Measurements from ENCODE around the gene FGD5. TPM values are rescaled to one million over a fixed set of nuclear protein-coding genes. Genes with fewer than 3 reads are reported as not detected.

Gene FGD5
- total RNA-seq, 2 experiments from 2014 or later: 0.31 to 0.32 TPM

DNA sequence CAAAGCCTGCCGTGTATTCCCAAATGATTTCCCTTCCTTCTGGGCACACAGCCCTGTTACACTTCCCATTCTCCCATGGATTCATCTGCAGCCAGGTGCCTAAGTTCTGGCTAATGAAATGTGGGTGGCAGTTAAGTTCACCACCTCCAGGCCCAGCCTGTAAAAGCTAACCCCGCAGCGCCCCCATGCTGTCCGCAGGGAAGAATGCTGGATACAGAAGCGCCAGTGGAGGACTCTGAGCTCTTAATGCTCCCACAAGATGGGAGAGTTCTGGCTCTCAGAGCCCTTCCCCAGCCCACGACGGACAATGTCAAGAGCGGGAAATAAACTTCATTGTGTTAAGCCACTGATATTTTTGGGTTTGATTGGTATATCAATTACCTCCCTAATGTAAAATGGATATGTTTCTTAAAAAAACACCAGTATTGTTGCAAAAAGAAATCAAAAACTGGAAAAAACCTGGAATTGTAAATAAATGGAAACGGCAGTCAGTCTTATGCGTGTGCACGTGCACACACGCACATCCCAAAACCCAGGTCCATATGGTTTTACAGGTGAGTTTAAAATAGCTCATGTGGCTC, 37.7 kb upstream of the FGD5 start:
- POLR2A ChIA-PET: no interaction called here
- peak; percentile 58 for ATAC-seq

DNA sequence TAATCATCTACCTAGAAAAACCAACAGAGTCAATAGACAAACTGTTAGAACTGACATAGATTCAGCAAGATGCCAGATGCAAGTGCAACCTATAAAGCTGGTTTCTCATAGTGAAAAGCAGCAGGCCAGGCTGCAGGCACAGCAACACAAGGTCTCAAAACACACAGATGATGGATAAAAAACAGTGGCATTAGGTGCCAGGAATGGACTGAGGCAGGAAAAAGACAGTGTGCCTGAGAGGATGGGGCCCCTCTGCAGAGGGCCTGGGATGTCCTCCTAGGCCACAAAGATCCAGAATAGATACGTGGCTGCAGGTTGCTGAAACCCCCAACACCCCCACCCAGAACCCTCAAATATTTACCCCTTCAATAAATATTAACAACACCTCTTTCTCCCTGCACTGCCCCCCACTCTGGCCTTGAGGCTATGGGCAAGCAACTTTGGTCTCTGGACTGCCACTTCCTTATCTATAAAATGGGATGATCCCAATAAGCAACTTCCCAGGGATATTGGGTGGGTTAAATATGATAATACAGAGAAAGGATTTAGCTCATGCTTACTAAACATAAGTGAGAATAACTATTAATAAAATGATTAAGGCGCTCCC, 35.2 kb upstream of the FGD5 start:
- CTCF ChIA-PET: no interaction called here
- POLR2A ChIA-PET: no interaction called here
- no peak for ATAC-seq
- H3K9me3 Mint-ChIP-seq (ENCODE audit: insufficient read depth): peaks cover 8% of the 10 kb centered on the region
- no peaks in the 10 kb centered on the region for H3K36me3 Mint-ChIP-seq (ENCODE audit: low read depth)
- H3K27me3 Mint-ChIP-seq (ENCODE audit: low read depth): peaks cover 15% of the 10 kb centered on the region
- H3K4me1 Mint-ChIP-seq (ENCODE audit: low read depth): no peaks in the 10 kb centered on the region
- H3K27ac Mint-ChIP-seq: no peak overlapping the region
- DNase-seq: no peak
- no peak overlapping the region for H3K4me3 Mint-ChIP-seq

More for the DNA sequence above, 37.7 kb upstream of the FGD5 start:
- Mint-ChIP-seq H3K9me3 (ENCODE audit: insufficient read depth) (peaks cover 11% of the 10 kb centered on the region), H3K4me1 (ENCODE audit: low read depth) (no peaks in the 10 kb centered on the region), H3K27ac (no peak overlapping the region), H3K36me3 (ENCODE audit: low read depth) (no peaks in the 10 kb centered on the region), H3K27me3 (ENCODE audit: low read depth) (peaks cover 10% of the 10 kb centered on the region), H3K4me3 (no peak overlapping the region)
- DNase-seq: peak; percentile 54
- CTCF ChIA-PET: interaction anchor here (0.7 to 1.9 kb wide), 16 partner anchors 8 to 578 kb away, joined by 3 to 16 read pairs (median 4); partner anchors contain the start of gene C3orf20

DNA sequence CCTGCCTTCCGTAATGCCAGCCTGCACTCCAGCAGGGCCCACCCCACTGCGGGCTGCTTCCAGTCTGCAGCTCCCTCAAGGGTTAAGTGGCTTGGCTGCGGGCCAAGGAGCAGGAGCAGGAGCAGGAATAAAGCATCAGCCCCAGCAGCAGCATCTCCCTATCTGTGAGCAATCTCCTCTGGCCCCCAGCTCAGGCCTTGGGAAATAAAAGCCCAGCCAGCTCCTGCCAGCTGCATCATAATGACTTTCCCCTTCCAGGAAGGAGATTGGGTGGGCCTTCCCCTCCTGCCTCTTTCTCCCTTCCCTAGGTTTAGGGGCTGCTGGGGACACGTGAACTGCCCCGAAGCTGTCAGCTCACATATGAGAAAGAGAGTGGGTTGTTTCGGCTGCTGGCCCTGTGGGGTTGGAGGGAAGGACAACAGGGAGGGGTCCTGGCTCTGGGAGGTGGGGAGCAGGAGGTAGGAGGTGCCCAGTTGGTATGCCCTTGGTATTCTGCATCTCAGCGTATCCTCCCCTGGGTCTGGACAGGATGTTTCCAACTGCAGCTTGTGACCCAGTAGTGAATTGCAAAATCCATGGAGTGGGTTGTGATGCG, 34.6 kb upstream of the FGD5 start:
- POLR2A ChIA-PET: no interaction called here
- H3K36me3 Mint-ChIP-seq (ENCODE audit: low read depth): no peaks in the 10 kb centered on the region
- H3K9me3 Mint-ChIP-seq (ENCODE audit: insufficient read depth): peaks cover 2% of the 10 kb centered on the region
- no peak overlapping the region for H3K4me3 Mint-ChIP-seq
- DNase-seq (no peak), ATAC-seq (no peak)
- peaks cover 2% of the 10 kb centered on the region for H3K4me1 Mint-ChIP-seq (ENCODE audit: low read depth)
- H3K27me3 Mint-ChIP-seq (ENCODE audit: low read depth): peaks cover 12% of the 10 kb centered on the region
- H3K27ac Mint-ChIP-seq: no peak overlapping the region
- CTCF ChIA-PET: no interaction called here

DNA sequence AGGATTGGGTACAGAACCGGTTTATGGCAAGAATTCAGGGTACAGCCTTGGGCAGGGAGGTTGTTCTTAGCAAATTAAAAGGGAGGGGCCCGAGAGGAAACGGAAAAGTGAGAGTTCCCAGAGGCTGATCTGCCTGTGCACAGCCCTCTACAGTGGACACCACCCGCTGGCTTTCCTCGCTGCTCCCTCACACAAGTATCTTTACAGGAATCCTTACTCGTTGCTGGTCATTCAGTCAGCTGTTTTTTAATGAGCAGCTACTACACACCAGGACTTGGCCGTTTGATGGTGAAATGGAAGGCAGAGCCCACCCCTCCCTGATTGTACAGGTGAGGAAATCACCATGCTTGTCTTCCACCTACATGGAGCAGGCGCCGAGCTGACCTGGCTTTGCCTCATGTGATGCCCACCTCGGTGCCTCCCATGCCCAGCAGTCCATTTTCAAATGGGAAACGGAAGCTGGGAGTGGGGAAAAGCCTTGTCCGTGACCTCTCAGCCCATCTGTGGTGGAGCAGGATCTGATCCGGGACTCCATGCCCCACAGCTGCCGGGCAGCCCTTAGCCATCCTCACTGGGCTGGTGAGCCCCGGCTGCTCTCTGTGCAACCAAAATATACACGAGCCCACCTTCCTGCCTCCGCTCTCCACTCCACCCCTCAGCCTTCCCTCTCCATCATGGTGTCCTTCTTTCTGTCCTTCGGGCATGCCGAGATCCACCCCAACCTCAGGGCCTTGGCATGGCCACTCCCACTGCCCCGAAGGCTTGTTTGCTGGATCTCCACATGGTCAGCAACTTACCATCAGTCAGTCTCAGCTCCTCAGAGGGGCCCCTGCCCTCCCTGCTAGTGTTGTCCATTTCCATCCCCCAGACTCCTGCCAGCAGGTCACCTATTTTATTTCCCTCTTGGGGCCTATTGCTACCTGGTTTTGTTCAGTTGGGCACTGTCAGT, 33.3 kb upstream of the FGD5 start:
- CTCF ChIA-PET: no interaction called here

DNA sequence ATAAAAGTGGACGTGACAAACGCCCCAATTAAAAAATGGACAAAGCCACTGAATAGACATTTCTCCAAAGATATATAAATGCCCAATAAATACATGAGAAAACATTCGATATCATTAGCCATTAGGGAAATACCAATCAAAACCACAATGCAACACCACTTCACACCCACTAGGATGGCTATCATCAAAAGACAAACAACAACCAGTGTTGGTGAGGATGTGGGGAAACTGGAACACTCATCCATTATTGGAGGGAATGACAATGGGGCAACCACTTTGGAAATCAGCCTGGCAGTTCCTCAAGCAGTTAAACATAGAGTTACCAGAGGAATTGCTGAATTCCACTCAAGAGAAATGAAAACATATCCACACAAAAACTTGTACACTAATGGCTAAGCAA, 32.4 kb upstream of the FGD5 start:
- Mint-ChIP-seq H3K9me3 (ENCODE audit: insufficient read depth) (no peaks in the 10 kb centered on the region), H3K4me1 (ENCODE audit: low read depth) (peaks cover 2% of the 10 kb centered on the region), H3K27me3 (ENCODE audit: low read depth) (peaks cover 16% of the 10 kb centered on the region), H3K27ac (no peak overlapping the region), H3K36me3 (ENCODE audit: low read depth) (no peaks in the 10 kb centered on the region), H3K4me3 (no peak overlapping the region)
- ATAC-seq (no peak), DNase-seq (no peak)
- ChIA-PET CTCF (no interaction called here), POLR2A (no interaction called here)

More for the DNA sequence above, 33.3 kb upstream of the FGD5 start:
- no peak overlapping the region for H3K4me3 Mint-ChIP-seq
- DNase-seq (no peak), ATAC-seq (no peak)
- H3K36me3 Mint-ChIP-seq (ENCODE audit: low read depth): no peaks in the 10 kb centered on the region
- no peak overlapping the region for H3K27ac Mint-ChIP-seq
- POLR2A ChIA-PET: no interaction called here
- peaks cover 2% of the 10 kb centered on the region for H3K4me1 Mint-ChIP-seq (ENCODE audit: low read depth)
- H3K27me3 Mint-ChIP-seq (ENCODE audit: low read depth): peaks cover 13% of the 10 kb centered on the region
- no peaks in the 10 kb centered on the region for H3K9me3 Mint-ChIP-seq (ENCODE audit: insufficient read depth)

DNA sequence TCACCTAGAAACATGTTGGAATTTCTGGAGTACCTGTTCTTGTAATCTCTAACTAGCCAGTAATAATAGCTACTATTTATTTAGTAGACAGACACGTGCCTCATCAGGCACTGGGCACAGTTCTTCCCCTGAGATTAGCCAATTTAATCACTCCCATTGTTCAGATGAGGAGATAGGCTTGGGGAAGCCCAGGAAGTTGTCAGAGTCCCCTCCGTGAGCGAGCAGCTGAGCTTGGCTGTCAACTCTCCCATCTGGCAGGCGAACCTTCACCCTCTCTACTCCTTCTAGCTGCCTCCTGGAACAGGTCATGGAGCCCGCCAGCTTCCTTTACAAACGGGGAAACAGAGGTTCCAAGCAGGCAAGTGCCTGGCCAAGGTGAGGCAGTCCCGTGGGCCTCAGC, 31.1 kb upstream of the FGD5 start:
- CTCF ChIA-PET: interaction anchor here (4.5 kb wide), 1 partner anchor 133 kb away, joined by 38 read pairs; no protein-coding TSS in a partner anchor
- H3K36me3 Mint-ChIP-seq (ENCODE audit: low read depth): no peaks in the 10 kb centered on the region
- H3K4me3 Mint-ChIP-seq: no peak overlapping the region
- no peak overlapping the region for H3K27ac Mint-ChIP-seq
- ATAC-seq (no peak), DNase-seq (no peak)
- peaks cover 2% of the 10 kb centered on the region for H3K4me1 Mint-ChIP-seq (ENCODE audit: low read depth)
- H3K27me3 Mint-ChIP-seq (ENCODE audit: low read depth): peaks cover 17% of the 10 kb centered on the region
- POLR2A ChIA-PET: interaction anchor here (0.6 kb wide), 1 partner anchor 295 kb away, joined by 3 read pairs; no protein-coding TSS in a partner anchor
- H3K9me3 Mint-ChIP-seq (ENCODE audit: insufficient read depth): no peaks in the 10 kb centered on the region

DNA sequence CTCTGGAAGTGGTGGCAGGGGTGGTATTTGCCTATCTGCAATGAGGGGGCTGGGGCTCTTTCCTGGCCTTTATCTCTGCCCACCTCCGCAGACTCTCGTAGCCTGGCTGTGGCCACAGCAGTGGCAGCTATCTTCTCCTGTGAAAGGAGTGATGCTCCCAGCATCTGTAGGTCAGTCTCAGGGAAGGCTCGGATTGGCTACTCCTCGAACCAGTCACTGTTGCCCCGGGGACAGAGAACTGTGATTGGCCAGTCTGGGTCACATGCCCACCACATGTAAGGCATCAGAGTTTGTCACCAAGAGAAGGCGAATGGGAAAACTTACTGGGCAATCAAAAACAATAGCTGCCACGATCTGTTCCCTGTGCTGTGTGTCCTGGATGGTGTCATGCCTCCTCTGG, 30.1 kb upstream of the FGD5 start:
- Mint-ChIP-seq H3K27me3 (ENCODE audit: low read depth) (peaks cover 21% of the 10 kb centered on the region), H3K36me3 (ENCODE audit: low read depth) (no peaks in the 10 kb centered on the region), H3K4me3 (no peak overlapping the region), H3K27ac (no peak overlapping the region), H3K9me3 (ENCODE audit: insufficient read depth) (no peaks in the 10 kb centered on the region), H3K4me1 (ENCODE audit: low read depth) (peaks cover 2% of the 10 kb centered on the region)
- ATAC-seq (no peak), DNase-seq (no peak)
- ChIA-PET CTCF (interaction anchor here (1.2 to 4.5 kb wide), 2 partner anchors 8 to 132 kb away, joined by 4 to 38 read pairs; no protein-coding TSS in a partner anchor), POLR2A (no interaction called here)

DNA sequence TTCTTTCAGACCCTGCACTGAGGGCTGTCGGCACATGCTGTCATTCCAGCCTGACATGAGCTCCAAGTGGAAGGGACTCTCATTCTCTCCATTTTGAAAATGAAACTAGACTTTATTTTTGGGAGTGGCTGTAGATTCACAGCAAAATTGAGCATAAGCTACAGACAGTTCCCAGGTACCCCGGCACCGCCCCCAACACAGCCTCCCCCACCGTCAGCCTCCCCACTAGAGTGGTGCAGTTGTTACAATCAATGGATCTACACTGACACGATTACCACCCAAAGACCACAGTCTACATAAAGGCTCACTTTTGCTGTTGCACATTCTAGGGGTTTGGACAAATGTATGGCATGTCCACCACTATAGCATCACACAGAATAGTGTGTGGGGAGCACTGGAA, 29.5 kb upstream of the FGD5 start:
- DNase-seq: no peak
- ChIA-PET CTCF (interaction anchor here (1.2 to 4.5 kb wide), 2 partner anchors 9 to 132 kb away, joined by 4 to 38 read pairs; no protein-coding TSS in a partner anchor), POLR2A (no interaction called here)
- Mint-ChIP-seq H3K4me1 (ENCODE audit: low read depth) (peaks cover 2% of the 10 kb centered on the region), H3K9me3 (ENCODE audit: insufficient read depth) (no peaks in the 10 kb centered on the region), H3K27ac (no peak overlapping the region), H3K36me3 (ENCODE audit: low read depth) (no peaks in the 10 kb centered on the region), H3K4me3 (no peak overlapping the region), H3K27me3 (ENCODE audit: low read depth) (peaks cover 21% of the 10 kb centered on the region)
- no peak for ATAC-seq

DNA sequence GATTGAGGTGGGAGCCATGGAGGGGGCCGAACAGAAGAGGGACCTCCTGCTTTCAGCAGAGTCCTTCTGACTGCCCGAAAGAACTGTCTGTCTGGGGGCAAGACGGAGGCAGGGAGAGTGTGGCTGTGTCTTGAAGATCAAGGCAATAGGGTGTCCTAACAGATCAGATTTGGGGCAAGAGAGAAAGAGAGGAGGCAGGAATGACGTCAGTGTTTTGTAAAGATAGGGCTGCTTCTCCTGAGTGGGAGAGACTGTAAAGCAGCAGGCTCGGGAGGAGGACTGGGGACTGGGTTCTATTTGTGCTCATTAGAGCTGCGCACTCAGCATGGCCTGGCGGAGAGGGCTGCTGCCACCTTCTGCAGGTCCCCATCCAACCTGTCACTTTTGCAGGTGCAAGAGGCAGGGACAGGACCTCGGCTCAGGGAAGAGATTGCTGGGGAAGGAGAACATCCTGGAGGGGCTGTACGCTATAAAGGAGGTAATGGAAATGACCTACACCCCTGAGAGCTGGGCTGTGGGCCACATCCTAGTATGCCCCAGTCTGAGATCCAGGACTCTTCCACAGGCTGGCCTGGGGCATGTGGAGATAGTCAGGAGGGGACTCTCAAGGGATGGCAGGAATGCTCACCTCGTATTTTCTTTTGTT, 29.0 kb upstream of the FGD5 start:
- DNase-seq: no peak
- peaks cover 25% of the 10 kb centered on the region for H3K27me3 Mint-ChIP-seq (ENCODE audit: low read depth)
- no peaks in the 10 kb centered on the region for H3K9me3 Mint-ChIP-seq (ENCODE audit: insufficient read depth)
- POLR2A ChIA-PET: no interaction called here
- CTCF ChIA-PET: interaction anchor here (1.0 to 4.5 kb wide), 5 partner anchors 9 to 417 kb away, joined by 3 to 38 read pairs (median 8); no protein-coding TSS in a partner anchor
- H3K36me3 Mint-ChIP-seq (ENCODE audit: low read depth): no peaks in the 10 kb centered on the region
- no peak overlapping the region for H3K4me3 Mint-ChIP-seq
- ATAC-seq: no peak
- H3K4me1 Mint-ChIP-seq (ENCODE audit: low read depth): peaks cover 2% of the 10 kb centered on the region
- no peak overlapping the region for H3K27ac Mint-ChIP-seq

DNA sequence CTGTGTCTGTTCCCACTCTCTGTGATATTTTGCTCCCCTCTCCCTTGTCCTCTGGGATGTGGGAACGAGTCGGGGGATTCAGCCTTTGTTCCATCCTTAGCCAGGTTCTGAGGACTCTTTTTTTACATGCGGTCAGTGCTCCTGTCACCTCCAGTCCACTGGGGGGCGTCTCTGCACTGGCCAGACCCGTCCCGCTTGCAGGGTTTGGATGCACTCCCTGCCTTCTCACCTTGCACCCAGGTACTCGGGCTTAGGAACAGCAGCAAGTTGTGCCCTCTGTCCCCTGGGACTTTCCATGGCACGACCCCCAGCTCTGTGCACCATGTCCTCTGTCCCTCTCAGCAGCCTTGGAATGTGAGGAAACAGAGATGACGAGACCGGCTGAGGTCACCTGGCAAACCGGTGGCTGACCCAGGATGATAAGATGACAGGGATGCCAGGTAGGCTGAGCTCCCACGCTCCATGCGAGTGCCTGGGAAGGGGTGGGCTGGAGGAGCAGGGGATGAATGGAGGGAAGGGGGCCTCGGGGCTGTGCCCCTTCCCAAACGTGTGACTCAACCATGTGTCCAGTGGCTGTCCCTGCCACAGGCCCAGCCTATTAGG, 27.3 kb upstream of the FGD5 start:
- Mint-ChIP-seq H3K4me3 (no peak overlapping the region), H3K36me3 (ENCODE audit: low read depth) (no peaks in the 10 kb centered on the region), H3K4me1 (ENCODE audit: low read depth) (peaks cover 2% of the 10 kb centered on the region), H3K9me3 (ENCODE audit: insufficient read depth) (no peaks in the 10 kb centered on the region), H3K27ac (no peak overlapping the region), H3K27me3 (ENCODE audit: low read depth) (peaks cover 29% of the 10 kb centered on the region)
- ATAC-seq (peak; percentile 82), DNase-seq (peak; percentile 79)
- ChIA-PET POLR2A (no interaction called here), CTCF (interaction anchor here (0.7 to 4.5 kb wide), 9 partner anchors 10 to 135 kb away, joined by 3 to 38 read pairs (median 6); no protein-coding TSS in a partner anchor)

DNA sequence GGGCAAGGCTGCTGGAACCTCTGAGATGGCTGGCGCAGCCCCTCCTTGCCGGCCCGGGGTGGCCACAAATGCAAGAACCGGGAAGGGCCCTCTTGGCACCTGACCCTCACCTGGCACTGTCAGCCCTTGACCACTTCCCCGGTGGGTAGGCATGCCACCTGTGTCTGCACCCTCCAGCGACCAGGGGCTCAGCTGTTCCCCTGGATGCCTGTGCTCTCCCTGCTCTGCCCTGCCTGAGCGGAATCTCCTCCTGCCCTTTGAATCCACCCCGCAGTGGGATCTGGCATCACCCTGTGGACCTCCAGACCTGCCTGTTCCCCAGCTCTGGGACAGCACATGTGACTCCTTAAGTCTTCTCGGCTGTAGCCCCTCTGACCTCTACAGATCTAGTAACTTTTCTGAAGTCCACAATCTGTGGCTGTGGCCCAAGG, 26.1 kb upstream of the FGD5 start:
- peaks cover 2% of the 10 kb centered on the region for H3K4me1 Mint-ChIP-seq (ENCODE audit: low read depth)
- ATAC-seq (no peak), DNase-seq (no peak)
- H3K27ac Mint-ChIP-seq: no peak overlapping the region
- H3K9me3 Mint-ChIP-seq (ENCODE audit: insufficient read depth): no peaks in the 10 kb centered on the region
- CTCF ChIA-PET: interaction anchor here (0.8 to 3.4 kb wide), 3 partner anchors 11 to 129 kb away, joined by 3 to 17 read pairs (median 6); no protein-coding TSS in a partner anchor
- POLR2A ChIA-PET: no interaction called here
- H3K4me3 Mint-ChIP-seq: no peak overlapping the region
- peaks cover 27% of the 10 kb centered on the region for H3K27me3 Mint-ChIP-seq (ENCODE audit: low read depth)
- no peaks in the 10 kb centered on the region for H3K36me3 Mint-ChIP-seq (ENCODE audit: low read depth)

Measured in activated CD8-positive, alpha-beta T cell treated with anti-CD3 and anti-CD28 coated beads, Interleukin-2, amount 10 ng/mL, durations not matched to agents 7 days and 5 days (primary cell).